ENCODE results near the gene SP2. TPM values are rescaled to one million over a fixed set of nuclear protein-coding genes. Genes with fewer than 3 reads are reported as not detected.

SP2 gene
- total and polyA plus RNA-seq, 2 of the 13 experiments (the other 11 are each of a cell fraction or from before 2014, with no cell fraction given), result 1.4 to 4.8 TPM

- TF ChIP-seq TFDP2 (CRISPR knock-in tag; IDR thresholded peaks at IDR 0.05), result no peak
- 0 out of 2 replicates have a peak, but pooled peaks have one; percentile 58 for TF ChIP-seq ZFP1 (CRISPR knock-in tag; IDR thresholded peaks at IDR 0.05)
- no peak for TF ChIP-seq E2F1 (CRISPR knock-in tag; IDR thresholded peaks at IDR 0.05)
- TF ChIP-seq SP4 (CRISPR knock-in tag; IDR thresholded peaks at IDR 0.05), result no peak
- no peak for TF ChIP-seq ZNF740 (CRISPR knock-in tag; IDR thresholded peaks at IDR 0.05)
- TF ChIP-seq ZBTB43 (CRISPR knock-in tag; conservative IDR thresholded peaks at IDR 0.05), result no peak
- TF ChIP-seq NCOA1 (CRISPR knock-in tag; IDR thresholded peaks at IDR 0.05), result no peak
- TF ChIP-seq ZNF639 (CRISPR knock-in tag; conservative IDR thresholded peaks at IDR 0.05), result no peak; the same call in 1 of the 2 replicates
- 0 out of 2 replicates have a peak, but pooled peaks have one; percentile 70 for TF ChIP-seq CERS6 (CRISPR knock-in tag; IDR thresholded peaks at IDR 0.05)
- no peak for TF ChIP-seq PAWR (CRISPR knock-in tag; IDR thresholded peaks at IDR 0.05; ENCODE audit: borderline replicate concordance)
- TF ChIP-seq ZSCAN31 (CRISPR knock-in tag; IDR thresholded peaks at IDR 0.05; ENCODE audit: low read depth), result peak; percentile 46
- TF ChIP-seq HNF4G (IDR thresholded peaks at IDR 0.05; ENCODE audit: borderline replicate concordance, low read depth, low read length), result peak; percentile 67; the same call in 1 of the 2 replicates
- no peak; the same call in 1 of the 2 replicates for TF ChIP-seq HNF4G (CRISPR knock-in tag; IDR thresholded peaks at IDR 0.05; ENCODE audit: borderline replicate concordance, low read depth)
- TF ChIP-seq IRF1 (CRISPR knock-in tag; IDR thresholded peaks at IDR 0.05; ENCODE audit: low read depth), result no peak
- no peak for TF ChIP-seq ESRRA (CRISPR knock-in tag; IDR thresholded peaks at IDR 0.05; ENCODE audit: low read depth)
- TF ChIP-seq KDM3A (CRISPR knock-in tag; IDR thresholded peaks at IDR 0.05; ENCODE audit: low read depth), result 0 out of 2 replicates have a peak, but pooled peaks have one; percentile 33
- TF ChIP-seq ZNF772 (CRISPR knock-in tag; IDR thresholded peaks at IDR 0.05), result no peak
- no peak for TF ChIP-seq SCMH1 (CRISPR knock-in tag; IDR thresholded peaks at IDR 0.05; ENCODE audit: borderline replicate concordance)
Observed at GRCh38 chr17:47895347-47895855, 635 bp upstream of the SP2 start (continued).

Data from HepG2 (cell line).